HepG2 (cell line): ENCODE data around the gene CCDC34. TPM values are rescaled to one million over a fixed set of nuclear protein-coding genes. Genes with fewer than 3 reads are reported as not detected.

Experiments
- BORCS8-MEF2B ChIP-seq: sonication (generic); formaldehyde crosslinking; IDR thresholded peaks from 2 replicates; pipeline ENCODE4 v1.8.0; 2022; ENCODE audit warnings: mild to moderate bottlenecking, missing genetic modification reagents
- CERS6 ChIP-seq: sonication (generic); formaldehyde crosslinking; IDR thresholded peaks from 2 replicates; pipeline ENCODE4 v1.5.0; 2020; ENCODE audit warnings: missing genetic modification reagents
- DMTF1 ChIP-seq: sonication (generic); formaldehyde crosslinking; IDR thresholded peaks from 2 replicates; pipeline ENCODE4 v1.4.0; 2020; ENCODE audit warnings: mild to moderate bottlenecking, missing genetic modification reagents
- FOSL2 ChIP-seq: sonication (generic); formaldehyde crosslinking; IDR thresholded peaks from 2 replicates; pipeline ENCODE4 v1.4.0; 2020; ENCODE audit warnings: missing genetic modification reagents
- HNRNPK ChIP-seq: fragments of 200-400 bp; formaldehyde crosslinking; IDR thresholded peaks from 2 replicates; pipeline ENCODE4 v1.6.1; 2018; ENCODE audit warnings: low read length, low read depth, moderate library complexity, mild to moderate bottlenecking; ENCODE audit not compliant: poor library complexity, severe bottlenecking
- MATR3 ChIP-seq: sonication (generic); formaldehyde crosslinking; IDR thresholded peaks from 2 replicates; pipeline ENCODE4 v1.4.0; 2020; ENCODE audit warnings: missing genetic modification reagents
- NCOR1 ChIP-seq: fragments of 200-600 bp; sonication (generic); IDR thresholded peaks from 2 replicates; pipeline ENCODE4 v1.7.0; 2017; ENCODE audit warnings: antibody characterized with exemption, low read length, borderline replicate concordance
- NFKBIZ ChIP-seq: IDR thresholded peaks from 2 replicates; pipeline ENCODE4 v1.6.1; 2018; ENCODE audit warnings: missing genetic modification reagents, missing compliant biosample characterization
- NR1H2 ChIP-seq: sonication (generic); formaldehyde crosslinking; IDR thresholded peaks from 2 replicates; pipeline ENCODE4 v1.8.1; 2022; ENCODE audit warnings: low read depth, missing genetic modification reagents, borderline replicate concordance
- PAF1 ChIP-seq: IDR thresholded peaks from 2 replicates; pipeline ENCODE4 v1.6.1; 2016; ENCODE audit warnings: missing genetic modification reagents, missing compliant biosample characterization
- PHB2 ChIP-seq: fragments of 450-650 bp; IDR thresholded peaks from 2 replicates; pipeline ENCODE4 v1.6.1; 2018; ENCODE audit not compliant: partially characterized antibody
- POGK ChIP-seq: sonication (generic); formaldehyde crosslinking; conservative IDR thresholded peaks from 2 replicates; pipeline ENCODE4 v1.8.0; 2022; ENCODE audit warnings: mild to moderate bottlenecking, moderate library complexity, missing genetic modification reagents
- SIN3A ChIP-seq: IDR thresholded peaks from 2 replicates; pipeline ENCODE4 v1.6.1; 2011; ENCODE audit warnings: low read depth, mild to moderate bottlenecking, control low read depth, low read length, borderline replicate concordance
- TAF1 ChIP-seq: sonication (generic); formaldehyde crosslinking; IDR thresholded peaks from 2 replicates; pipeline ENCODE4 v1.4.0; 2020; ENCODE audit warnings: missing genetic modification reagents
- ZHX2 ChIP-seq, 2 experiments: sonication (generic) in 1 of 2; formaldehyde crosslinking in 1 of 2; IDR thresholded peaks; 2 replicates each; pipeline versions ENCODE4 v1.6.1 to v1.9.0; 2014 to 2022; ENCODE audit warnings: antibody characterized with exemption in 1 of 2, borderline replicate concordance in 1 of 2, inconsistent platforms in 1 of 2, low read depth in 1 of 2, missing genetic modification reagents in 1 of 2
- ZNF282 ChIP-seq: fragments of 450-650 bp; IDR thresholded peaks from 2 replicates; pipeline ENCODE4 v1.6.1; 2018; ENCODE audit not compliant: partially characterized antibody
- polyA plus RNA-seq, 8 experiments: library from polyadenylated mRNA; depleted of rRNA in 3 of 8; stranded (reverse) in 7 of 8; unstranded in 1 of 8; fragments of >200 nt; fragmentation: Illumina TruSeq in 4 of 8; extraction: Trizol in 4 of 8; gene quantifications; 2 replicates each; pipeline versions ENCODE4 v1.2.1 to v1.2.3, GENCODE V29; 2011 to 2016; ENCODE audit warnings: low read depth in 4 of 8, missing spikeins in 1 of 8, mixed read lengths in 1 of 8; ENCODE audit not compliant: insufficient read depth in 1 of 8
- total RNA-seq, 5 experiments: library from RNA; depleted of rRNA; stranded (reverse); fragments of >200 nt; fragmentation: Illumina TruSeq; extraction: Trizol; gene quantifications; 2 replicates each; pipeline ENCODE4 v1.2.3, GENCODE V29; 2016; ENCODE audit warnings: low read depth in 1 of 5

CCDC34 gene
- total and polyA plus RNA-seq, 2 of the 13 experiments (the other 11 are each of a cell fraction or from before 2014, with no cell fraction given) = 7.6 to 34.3 TPM

GRCh38 chr11:27293515-27294417 lies 69.2 kb downstream of the CCDC34 start (continued):
- TF ChIP-seq NFKBIZ (no peak), POGK (CRISPR knock-in tag) (no peak), CERS6 (CRISPR knock-in tag) (no peak), SIN3A (no peak), ZNF282 (no peak), NCOR1 (no peak), NR1H2 (CRISPR knock-in tag) (no peak), PHB2 (no peak), DMTF1 (no peak), BORCS8-MEF2B (CRISPR knock-in tag) (no peak), MATR3 (CRISPR knock-in tag) (no peak), TAF1 (CRISPR knock-in tag) (no peak), PAF1 (CRISPR knock-in tag) (no peak), FOSL2 (CRISPR knock-in tag) (0 out of 2 replicates have a peak, but pooled peaks have one; percentile 21), ZHX2 (IDR thresholded peaks at IDR 0.05; ENCODE audit: low read depth) (no peak), ZHX2 (CRISPR knock-in tag; IDR thresholded peaks at IDR 0.05; ENCODE audit: borderline replicate concordance) (no peak), HNRNPK (peak; percentile 89)
